ENCODE data around the gene CARD9. TPM values are rescaled to one million over a fixed set of nuclear protein-coding genes. Genes with fewer than 3 reads are reported as not detected.

CARD9 gene
- total RNA-seq, 1 donor from 2014 or later = under 0.01 TPM

DNA sequence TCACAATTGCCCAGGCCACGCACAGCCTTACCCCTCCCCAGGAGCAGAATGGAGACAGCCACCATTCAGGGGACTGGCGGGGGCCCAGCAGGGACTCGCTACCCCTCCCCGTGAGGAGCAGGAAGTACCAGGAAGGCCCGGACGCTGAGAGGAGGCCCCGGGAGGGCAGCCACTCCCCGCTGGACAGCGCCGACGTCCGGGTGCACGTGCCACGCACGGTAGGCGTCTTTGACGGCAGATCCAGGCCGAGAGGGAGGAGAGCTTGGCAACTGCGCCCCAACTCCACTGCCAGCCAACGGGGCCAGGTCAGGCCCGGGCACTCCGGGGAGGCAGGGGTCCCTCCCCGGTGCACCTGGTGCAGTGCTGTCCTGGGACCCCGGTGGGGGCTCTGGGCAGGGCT lies 23.9 kb downstream of the CARD9 start:
- no peak for DNase-seq (ENCODE audit: low read depth in 2 of 2)

DNA sequence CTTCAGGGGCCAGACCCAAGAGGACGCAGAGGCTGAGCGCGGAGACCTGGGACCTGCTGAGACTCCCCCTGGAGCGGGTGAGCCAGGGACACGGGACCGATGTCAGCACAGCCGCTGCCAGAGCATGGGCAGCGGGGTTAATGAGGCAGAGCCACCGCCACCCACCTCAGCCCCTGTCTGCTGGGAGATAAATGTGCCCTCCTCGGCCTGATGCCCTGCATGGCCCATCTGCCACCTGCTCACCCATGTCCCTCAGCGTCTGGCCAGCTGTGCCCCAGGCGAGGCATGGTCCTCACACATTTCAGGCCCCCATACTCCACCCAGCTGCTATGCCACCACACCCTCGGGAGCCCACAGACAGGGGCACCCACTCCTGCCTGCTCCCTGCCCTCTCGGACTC lies 24.8 kb downstream of the CARD9 start:
- DNase-seq (ENCODE audit: low read depth in 2 of 2) = no peak

DNA sequence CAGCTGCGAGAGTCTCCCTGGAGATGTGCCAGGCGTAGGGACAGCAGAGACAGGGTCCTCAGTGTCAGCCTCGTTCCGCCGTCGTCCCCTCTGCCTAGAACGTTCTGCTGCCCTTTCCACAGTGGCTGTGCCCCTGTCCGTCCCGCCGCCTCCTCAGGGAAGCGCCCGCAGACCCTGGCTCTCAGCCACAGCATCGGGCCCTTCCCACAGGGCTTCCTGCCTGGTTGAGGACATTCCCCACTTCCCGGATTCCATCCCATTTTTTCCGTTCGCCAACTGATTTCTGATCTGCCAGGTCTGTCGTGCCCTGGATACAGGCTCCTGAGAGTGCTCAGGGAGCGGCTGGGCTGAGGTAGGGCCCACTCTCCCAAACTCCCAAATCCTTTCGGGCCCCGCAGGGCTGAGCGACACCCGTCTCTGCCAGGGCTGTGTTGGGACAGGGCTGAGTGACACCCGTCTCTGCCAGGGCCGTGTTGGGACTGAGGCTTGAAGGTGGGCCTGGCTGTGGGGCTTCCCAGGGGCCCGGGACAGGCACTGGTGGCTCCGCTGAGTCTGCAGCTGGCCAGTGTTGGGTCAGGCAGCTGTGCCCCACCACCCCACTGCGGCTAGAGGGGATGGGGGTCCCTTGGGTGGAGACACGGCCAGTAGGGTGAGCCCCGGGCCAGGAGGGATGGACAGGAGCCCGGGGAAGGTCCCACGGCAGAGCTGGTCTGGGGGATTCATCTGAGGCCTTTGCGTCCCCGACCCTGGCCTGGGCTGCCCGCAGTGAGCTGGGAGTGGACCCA lies 25.8 kb downstream of the CARD9 start:
- peak in 1 of 2 donors; percentile 55 for DNase-seq (ENCODE audit: low read depth in 2 of 2)

DNA sequence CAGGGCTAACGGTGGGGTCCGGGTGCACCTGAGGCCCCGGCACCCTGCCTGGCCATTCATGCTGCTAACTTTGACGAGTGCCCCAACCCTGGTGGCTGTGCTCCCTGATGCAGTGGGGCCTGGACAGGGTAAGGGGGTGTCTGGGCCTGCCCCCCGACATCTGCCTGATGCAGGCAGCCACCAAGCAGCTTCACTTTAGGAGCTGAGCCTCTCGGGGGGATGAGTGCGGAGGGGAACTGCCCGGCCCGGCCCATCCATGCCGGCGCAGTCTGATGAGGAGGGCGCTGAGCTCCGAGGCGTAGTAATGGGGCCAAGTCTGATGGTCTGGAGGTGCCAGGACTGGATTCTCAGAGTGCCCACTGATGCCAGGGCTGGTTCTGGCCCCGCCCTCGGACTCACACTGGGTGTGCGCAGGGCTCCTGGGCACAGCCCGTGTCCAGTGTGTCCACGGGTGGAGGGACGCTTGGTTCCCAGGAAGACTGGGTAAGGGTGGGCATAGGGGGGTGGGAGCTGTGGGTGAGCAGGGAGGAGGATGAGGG lies 26.5 kb downstream of the CARD9 start:
- no peak for DNase-seq (ENCODE audit: low read depth in 2 of 2)

DNA sequence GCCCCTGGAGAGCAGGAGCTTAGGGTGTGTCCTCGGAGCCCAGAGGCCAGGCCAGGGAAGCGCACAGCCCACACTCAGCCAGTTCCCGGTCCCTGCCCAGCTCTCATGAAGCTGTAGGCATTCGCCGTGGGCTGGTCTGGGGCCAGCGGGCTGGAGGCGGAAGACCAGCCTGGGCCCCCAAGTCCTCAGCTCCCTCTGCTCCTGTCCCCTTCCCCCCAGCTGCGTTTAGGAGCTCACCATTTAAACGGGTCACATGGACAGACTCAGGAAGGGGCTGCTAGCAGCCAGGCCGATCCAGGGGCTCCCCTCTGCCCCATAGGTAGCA lies 27.4 kb downstream of the CARD9 start:
- no peak for DNase-seq (ENCODE audit: low read depth in 2 of 2)

DNA sequence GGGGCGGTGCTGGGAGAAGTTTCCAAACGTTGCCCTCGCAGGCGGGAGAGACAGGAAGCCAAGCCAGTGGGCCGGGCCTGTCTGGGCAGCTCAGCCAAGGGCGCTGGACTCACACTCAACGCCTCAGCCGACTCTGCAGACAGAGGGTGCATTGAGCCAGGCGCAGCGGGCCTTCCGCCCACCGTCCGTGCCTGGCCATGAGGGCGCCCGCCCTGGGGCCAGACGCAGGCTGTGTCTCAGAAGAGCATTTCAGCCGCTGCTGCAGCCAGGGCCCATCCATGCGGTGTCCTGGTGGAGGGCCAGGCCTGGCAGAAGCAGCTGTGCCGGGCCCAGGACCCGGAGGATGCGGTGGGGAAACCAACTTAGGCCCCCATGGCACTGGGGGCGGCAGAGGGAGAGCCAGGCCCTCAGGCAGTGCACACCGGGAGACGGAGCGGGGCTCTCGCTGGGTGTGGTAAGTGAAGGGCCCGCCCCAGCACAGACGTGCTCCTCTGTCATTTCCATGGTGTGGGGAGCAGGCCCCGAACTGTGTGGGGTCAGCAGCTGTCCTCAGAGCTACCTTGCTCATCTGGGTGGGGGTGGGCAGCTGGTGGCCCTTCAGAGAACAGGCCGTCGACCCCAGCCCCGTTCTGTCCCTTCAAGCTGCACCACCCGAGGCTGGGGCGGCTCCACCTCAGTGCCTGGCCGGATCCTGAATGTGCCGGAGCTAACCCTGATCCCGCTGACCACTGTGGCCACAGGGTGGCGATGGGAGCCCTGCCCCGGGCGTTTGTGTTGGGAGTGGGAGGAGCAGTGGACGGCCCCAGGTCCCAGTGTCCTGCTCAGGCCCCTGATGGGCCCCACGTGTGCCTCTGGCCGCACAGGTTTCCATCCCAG lies 27.9 kb downstream of the CARD9 start:
- peak; percentile 58 to 69 for DNase-seq (ENCODE audit: low read depth in 2 of 2)

DNA sequence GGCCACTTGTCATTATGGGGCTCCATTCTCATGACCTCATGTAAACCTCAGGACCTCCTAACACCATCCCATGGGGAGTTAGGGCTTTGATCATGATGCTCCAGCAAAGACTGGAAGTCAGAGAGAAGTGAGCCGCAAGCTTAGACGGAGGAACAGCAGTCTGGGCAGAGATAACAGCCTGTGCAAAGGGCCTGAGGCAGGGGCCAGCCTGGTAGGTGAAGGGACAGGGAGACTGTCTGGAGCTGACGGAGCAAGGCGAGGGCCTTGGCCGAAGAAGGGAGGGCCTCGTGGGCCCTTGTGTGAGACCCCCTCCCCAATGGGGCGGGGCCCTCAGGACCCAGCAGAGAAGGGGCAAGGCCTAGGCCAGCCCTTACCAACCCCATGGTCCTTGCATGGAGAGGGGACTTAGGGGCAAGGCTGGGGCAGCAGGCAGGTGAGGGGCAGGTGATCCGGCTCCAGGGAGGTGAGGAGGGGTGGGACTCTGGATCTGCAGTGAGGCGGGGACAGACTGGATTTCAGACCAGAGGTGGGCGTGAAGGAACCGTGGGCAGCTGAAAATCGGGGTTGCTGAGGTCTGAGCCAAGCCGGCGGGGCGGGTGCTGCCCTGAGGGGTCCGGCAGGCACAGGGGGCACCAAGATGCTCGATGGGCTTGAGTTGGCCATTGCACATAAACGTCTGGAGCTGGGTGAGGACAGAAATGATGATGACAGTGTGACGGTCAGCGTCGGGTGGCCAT lies 28.8 kb downstream of the CARD9 start:
- DNase-seq (ENCODE audit: low read depth in 2 of 2) = no peak

DNA sequence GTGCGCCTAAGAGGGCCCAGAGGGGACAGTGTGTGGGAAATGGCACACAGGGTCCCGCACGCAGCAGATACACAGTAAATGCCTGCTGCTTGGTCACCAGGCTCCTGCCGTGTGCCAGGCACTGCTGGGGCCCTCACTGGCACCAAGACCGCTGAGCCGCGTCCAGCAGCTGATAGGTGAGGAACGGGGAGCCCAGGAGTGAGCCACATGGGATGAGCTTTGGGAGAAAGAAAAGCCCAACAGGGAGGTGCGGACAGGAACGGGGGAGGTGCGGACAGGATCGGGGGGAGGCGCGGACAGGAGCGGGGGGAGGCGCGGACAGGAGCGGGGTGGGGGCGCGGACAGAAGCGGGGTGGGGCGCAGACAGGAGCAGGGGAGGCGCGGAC lies 29.6 kb downstream of the CARD9 start:
- no peak for DNase-seq (ENCODE audit: low read depth in 2 of 2)

DNA sequence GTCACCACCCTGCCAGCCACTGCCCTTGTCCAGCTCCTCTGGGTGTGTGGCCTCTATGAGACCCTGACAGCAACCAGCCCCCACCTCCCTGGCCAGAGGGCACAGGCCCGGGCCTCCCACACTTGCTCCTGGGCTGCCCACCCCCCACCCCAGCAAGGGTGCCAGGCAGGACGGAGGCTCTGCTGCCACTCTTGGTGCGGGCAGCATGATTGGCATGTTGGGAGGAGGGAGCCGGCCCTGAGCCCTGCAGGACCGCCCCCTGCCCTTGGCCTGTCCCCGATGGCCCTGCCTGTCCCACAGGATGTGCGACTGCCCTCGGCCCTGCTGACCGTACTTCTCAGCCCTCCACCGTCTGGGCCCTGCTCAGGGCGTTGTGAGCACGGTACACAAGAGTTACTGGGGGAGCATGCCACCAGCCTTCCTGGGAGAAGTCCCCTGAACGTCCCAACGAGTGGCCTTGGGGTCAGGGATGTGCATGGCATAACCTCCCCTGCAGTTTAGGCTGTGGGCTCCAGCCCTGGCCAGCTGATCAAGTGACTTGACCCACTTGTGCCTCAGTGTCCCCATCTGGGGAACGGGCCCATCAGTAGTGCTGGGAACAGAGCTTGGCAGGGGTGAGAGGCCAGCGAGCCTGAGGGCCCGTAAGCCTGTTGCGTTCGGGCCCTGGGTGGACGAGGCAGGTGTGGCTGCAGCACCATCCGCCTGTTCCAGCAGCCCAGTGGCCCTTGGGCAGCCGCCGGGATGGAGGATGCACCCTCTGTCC lies 30.2 kb downstream of the CARD9 start:
- no peak for DNase-seq (ENCODE audit: low read depth in 2 of 2)

DNA sequence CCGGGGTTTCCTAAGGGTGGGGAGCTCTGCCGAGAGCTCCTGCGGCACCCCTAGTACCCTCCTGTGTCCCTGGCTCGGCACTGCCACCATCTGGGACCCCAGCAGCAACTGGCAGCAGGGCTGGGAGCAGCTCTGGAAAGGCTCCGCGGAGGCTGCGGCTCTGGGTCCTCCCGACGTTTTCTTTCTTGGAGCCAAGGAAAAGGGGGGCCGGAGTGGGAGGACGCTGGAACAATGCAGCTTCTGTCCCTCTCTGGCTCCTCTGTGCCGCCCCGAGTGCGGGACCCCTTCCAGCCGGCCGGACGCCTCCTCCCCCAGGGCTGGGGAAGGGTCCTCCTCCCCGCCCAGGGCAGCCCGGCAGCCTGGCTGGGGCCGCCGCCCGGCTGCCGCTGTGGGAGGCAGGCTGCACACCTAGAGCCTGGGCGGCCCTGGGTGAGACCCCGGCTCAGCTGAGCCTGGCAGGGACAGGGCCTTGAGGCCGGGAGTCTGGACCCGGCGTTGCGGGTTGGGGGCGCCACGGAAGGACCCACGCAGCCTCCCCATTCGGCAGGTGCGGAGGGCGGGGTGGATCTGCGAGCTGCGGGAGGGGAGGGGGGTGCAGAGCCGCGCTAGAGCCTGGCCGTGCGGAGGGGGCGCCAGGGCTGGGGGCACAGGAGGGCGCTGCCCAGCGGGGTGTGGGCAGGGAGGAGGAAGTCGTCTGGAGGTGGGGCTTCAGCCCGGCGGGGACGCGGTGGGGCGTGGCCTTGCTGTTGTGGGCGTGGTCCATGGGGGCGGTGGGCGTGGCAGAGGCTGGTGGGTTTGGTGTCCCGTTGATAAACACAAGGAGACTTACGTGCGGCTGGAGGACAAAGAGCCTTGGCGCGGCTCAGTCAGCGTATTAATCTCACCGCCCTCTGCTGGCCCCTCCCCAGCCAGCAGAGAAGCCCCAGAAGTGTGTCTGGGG lies 31.0 kb downstream of the CARD9 start:
- DNase-seq (ENCODE audit: low read depth in 2 of 2) = peak; percentile 77 to 81

DNA sequence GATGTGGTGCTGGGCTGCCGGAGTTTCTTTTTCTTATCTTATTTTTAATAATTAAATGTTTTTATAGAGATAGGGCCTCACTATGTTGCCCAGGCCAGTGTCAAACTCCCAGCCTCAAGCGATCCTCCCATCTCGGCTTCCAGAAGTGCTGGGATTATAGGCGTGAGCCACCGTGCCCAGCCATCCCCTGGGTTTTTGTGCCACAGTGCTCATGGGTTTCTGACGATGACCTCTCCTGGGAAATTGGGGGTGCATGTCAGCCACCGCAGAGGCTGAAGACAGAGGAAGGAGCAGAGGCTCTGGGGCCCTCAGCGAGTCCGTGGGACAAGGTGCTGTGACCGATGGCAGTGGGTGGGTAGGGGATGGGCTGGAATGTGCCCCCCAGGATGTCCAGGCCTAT lies 31.7 kb downstream of the CARD9 start:
- DNase-seq (ENCODE audit: low read depth in 2 of 2) = no peak

DNA sequence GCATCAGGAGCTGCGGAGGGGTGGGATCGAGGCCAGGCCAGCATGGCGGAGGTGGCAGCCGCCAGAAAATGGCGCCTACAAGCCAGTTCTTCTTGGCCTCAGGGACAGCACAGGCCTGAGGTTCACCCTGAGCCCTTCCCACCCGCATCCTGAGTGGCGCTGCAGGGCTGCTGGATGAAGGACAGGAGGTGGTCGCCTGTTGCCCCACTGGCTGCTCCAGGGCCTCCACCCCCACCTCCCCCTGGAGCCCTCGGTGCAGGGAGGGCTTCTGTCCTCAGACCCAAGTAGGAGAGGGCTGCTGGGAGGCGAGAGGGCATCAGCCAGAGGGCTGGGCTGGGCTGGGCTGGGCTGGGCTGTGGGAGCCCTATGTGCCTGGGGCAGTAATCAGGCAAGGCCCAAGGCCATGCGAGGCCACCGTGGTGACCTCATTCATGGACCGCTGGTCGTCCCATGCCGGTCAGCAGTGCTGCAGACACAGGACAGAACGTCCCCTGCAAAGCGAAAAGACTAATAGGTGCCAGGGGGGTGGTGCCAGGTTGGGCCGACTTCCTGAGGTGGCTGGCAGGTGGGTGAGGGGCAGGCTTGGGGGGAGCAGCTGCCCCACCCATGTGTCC lies 32.3 kb downstream of the CARD9 start:
- DNase-seq (ENCODE audit: low read depth in 2 of 2) = no peak

DNA sequence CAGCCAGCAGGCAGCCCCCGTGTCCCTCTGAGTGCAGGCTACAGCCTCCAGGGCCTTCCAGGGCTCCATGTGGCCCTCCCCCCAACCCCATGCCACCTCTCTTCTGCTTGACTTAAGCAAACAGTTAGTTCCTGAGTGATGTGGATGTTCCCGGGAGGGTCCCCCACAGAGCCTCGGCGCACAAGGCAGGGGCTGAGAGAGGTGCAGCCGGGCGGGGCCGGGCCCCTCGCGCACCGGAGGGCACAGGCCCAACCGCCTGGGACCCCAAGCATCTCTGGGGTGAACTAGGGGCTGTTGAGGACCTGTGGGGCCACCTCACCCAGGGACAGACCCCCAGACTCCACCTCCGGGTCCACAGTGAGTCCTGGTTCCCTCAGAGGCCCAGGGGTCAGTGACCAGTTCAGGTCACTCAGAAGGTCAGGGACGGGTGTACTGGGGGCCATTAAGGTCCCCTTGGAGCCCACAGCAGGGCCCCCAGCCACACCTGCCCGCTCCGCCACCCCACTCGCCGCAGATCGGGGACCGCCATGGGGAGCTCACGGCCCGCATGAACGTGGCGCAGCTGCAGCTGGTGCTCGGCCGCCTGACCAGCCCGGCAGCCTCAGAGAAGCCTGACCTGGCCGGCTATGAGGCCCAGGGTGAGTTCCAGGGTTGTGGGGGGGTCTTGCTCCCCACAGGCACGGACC lies 33.0 kb downstream of the CARD9 start:
- DNase-seq (ENCODE audit: low read depth in 2 of 2) = no peak

DNA sequence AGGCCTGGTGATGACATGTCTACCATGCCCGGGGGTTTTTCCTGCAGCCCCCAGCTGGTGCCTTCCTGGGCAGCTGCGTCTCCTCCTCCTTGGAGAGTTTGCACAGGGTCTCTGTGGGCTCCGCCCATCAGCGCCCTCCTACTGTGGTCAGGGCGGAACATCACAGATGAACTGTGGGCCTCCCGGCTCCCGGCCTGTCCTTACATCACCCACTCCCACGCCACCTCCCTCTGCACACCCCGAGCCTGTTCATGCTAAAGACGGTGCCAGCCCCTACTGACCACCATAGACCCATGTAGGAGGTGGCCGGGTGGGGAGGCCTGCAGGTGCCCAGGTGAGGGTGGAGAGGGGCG lies 33.5 kb downstream of the CARD9 start:
- DNase-seq (ENCODE audit: low read depth in 2 of 2) = no peak

DNA sequence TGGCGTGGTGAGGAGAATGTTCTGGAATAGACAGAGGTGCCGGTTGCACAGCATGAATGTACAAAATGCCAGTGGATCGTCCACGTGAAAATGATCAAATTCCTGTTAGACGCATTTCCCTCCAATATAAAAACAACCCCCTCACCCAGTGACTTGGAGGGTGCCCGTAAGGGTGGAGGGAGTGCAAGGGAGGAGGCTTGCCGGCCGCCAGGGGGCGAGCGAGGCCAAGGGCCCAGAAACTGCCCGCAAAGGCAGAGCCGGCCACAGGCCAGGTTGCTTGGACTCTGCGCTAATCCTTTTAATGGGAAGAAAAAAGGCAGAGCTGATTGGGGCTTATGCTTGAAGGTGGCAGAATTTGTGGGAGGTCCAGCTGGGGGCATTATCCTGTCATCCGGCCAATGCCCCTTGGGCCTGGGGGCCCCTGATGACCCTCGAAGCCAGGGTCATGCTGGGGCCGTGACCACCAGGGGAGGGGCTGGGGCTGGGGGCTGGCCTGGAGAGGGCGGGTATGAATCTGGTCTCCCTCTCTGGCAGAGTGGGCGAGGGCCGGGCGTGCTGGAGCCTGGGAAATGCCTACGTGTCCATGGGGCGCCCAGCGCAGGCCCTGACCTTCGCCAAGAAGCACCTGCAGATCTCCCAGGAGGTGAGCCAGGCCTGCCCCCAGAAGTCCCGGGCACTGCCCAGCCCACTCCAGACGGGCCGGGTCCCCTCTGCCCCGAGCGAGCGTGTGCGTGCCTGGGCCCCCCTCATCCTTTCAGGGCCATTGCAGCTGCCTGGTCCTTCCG lies 34.1 kb downstream of the CARD9 start:
- DNase-seq (ENCODE audit: low read depth in 2 of 2) = peak; percentile 71 to 77

DNA sequence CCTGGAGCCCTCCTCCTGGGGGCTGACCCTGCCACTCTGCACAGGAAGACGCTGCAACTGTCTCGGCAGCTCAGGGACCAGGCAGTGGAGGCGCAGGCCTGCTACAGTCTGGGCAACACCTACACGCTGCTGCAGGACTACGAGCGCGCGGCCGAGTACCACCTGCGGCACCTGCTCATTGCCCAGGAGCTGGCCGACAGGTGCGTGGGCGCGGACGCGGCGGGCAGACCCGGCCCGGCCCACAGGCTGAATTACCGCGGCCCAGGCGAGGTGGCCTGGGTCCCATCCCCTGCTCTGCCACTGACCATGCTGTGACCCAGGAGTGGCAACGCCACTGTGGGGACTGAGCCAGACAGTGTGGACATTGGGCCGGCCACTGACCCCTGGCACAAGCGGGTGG lies 35.0 kb downstream of the CARD9 start:
- DNase-seq (ENCODE audit: low read depth in 2 of 2) = no peak

DNA sequence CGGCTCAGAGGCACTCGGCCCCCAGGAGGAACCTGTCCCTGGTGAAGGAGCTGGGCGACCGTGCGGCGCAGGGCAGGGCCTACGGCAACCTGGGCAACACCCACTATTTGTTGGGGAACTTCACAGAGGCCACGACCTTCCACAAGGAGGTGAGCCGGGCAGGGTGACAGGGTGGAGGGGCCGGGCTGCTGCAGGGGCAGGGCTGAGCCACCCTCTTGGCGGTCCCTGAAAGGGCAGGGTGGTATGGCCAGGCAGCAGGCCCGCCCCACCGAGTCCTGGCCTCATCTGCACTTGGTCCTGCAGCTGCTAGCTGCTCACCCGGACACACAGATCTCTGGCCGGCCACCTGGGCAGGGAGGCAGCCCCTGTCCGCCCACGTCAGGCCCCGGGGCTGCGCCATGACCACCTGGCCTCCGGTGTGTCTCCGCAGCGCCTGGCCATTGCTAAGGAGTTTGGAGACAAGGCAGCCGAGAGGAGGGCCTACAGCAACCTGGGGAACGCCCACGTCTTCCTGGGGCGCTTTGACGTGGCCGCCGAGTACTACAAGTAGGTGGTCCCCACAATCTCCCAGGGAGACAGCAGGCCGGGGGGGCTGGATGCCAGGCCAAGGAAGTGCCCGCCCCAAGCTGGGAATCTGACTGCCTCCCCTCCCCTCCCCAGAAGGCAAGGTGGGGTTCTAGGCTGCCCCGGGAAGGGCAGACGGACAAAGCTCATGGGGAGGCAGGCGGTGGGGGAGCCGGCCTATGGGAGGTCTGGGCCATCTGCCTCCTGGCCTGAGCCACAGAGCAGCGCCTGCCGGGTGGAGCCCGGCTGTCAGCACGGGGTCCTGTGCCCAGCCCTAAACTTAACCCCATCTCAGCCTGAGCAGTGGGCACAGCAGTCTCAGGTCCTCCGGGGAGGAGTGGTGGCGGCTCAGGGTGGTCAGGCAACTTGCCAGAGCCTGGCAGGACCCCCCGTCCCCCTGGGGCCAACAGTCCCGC lies 35.8 kb downstream of the CARD9 start:
- no peak for DNase-seq (ENCODE audit: low read depth in 2 of 2)
